Aorta (tissue), 5 donors: Measurements from ENCODE around the gene CD40. TPM values are rescaled to one million over a fixed set of nuclear protein-coding genes. Genes with fewer than 3 reads are reported as not detected.

Source experiments
- ATAC-seq: fragments of 200-7000 bp; cut with Tn5 transposase; one replicate; pipeline ENCODE4 v1.9.1; 2022; ENCODE audit warnings: moderate library complexity; ENCODE audit not compliant: low FRiP score
- DNase-seq, 2 donors: peaks; one replicate each; pipeline ENCODE4 v3.0.0-alpha.2; 2020
- H3K27ac ChIP-seq, 2 donors: one replicate each; pipeline ENCODE4 v1.5.1; 2013; ENCODE audit warnings: low read length in 2 of 2, mild to moderate bottlenecking in 2 of 2, moderate library complexity in 2 of 2, control low read depth in 1 of 2, inconsistent platforms in 1 of 2, low read depth in 1 of 2
- H3K27me3 ChIP-seq, 2 donors: one replicate each; pipeline ENCODE4 v1.6.1; 2013; ENCODE audit warnings: control low read depth in 1 of 2, low read length in 1 of 2, mild to moderate bottlenecking in 1 of 2, moderate library complexity in 1 of 2; ENCODE audit not compliant: insufficient read depth in 2 of 2, control insufficient read depth in 1 of 2
- H3K36me3 ChIP-seq, 2 donors: one replicate each; pipeline ENCODE4 v1.6.1; 2013; ENCODE audit warnings: control low read depth in 1 of 2, low read length in 1 of 2, mild to moderate bottlenecking in 1 of 2; ENCODE audit not compliant: insufficient read depth in 2 of 2, control insufficient read depth in 1 of 2
- H3K4me1 ChIP-seq, 2 donors: one replicate each; pipeline ENCODE4 v1.6.1; 2013; ENCODE audit warnings: low read length in 2 of 2, control low read depth in 1 of 2, mild to moderate bottlenecking in 1 of 2, moderate library complexity in 1 of 2; ENCODE audit not compliant: insufficient read depth in 2 of 2, control insufficient read depth in 1 of 2
- H3K4me3 ChIP-seq, 2 donors: one replicate each; pipeline ENCODE4 v1.5.1; 2013; ENCODE audit warnings: low read length in 2 of 2, control low read depth in 1 of 2, mild to moderate bottlenecking in 1 of 2
- H3K9me3 ChIP-seq: one replicate; pipeline ENCODE4 v1.6.1; 2013; ENCODE audit warnings: mild to moderate bottlenecking, low read length; ENCODE audit not compliant: control insufficient read depth
- WGBS, 2 donors: extraction: QIAGEN DNeasy Blood & Tissue Kit; methylation state at CpG; one replicate each; pipeline ENCODE4 v1.1.7; 2013; 5-methylcytosine and 5-hydroxymethylcytosine counted together
- intact Hi-C, 2 donors: fragments of 100-400 bp; cut with DNase I; formaldehyde crosslinking; loops; one replicate each; pipeline versions ENCODE4 v1.14.2 to v1.15.0; 2022
- polyA plus RNA-seq, 2 donors: library from polyadenylated mRNA; stranded (reverse); fragments of 200-250 nt; gene quantifications; one replicate each; pipeline ENCODE4 v1.2.3, GENCODE V29; 2013
- total RNA-seq, 2 donors: library from RNA; stranded (reverse); fragmentation: NEBNext Ultra II Directional; extraction: Animal tissue kit (Norgen Biotek cat#: 25700); gene quantifications; one replicate each; pipeline ENCODE4 v1.2.1, GENCODE V29; 2021
- donor health status: healthy with polysubstance abuse.
- donor health status: Bipolar disorder and iron deficiency.
- donor health status: DM: no; HTN: no; CAD: no.
- donor health status: DM: no; HTN: no; CAD: no.
- donor health status: DM: yes; HTN: yes; CAD: no.

The CD40 gene
- total and polyA plus RNA-seq, 4 donors: 8.6 to 47.7 (median 28.5) TPM

- WGBS, 2 donors: 68 to 74% methylated on average over 7 of the region's 7 CpGs
- no peak for DNase-seq
These were observed 39.2 kb upstream of the CD40 start for GRCh38 chr20:46078954-46079353.

GRCh38 chr20:46081074-46081473 lies 37.0 kb upstream of the CD40 start:
- Histone ChIP-seq H3K36me3 (peaks cover 4 to 7% of the 10 kb centered on the region in 2 donors), H3K4me1 (peaks cover 4 to 5% of the 10 kb centered on the region in 2 donors), H3K4me3 (no peak overlapping the region), H3K27ac (no peak overlapping the region), H3K9me3 (no peaks in the 10 kb centered on the region), H3K27me3 (no peaks in the 10 kb centered on the region)
- 95 to 98% methylated on average over 1 of the region's 1 CpG for WGBS, 2 donors
- intact Hi-C loops: loop anchor here in 1 of 2 donors (10.0 kb wide), 1 partner anchor 286 kb away; the partner anchor contains the start of genes DNTTIP1 and WFDC3
- no peak for ATAC-seq
- DNase-seq: no peak

More at GRCh38 chr20:46078954-46079353, 39.2 kb upstream of the CD40 start:
- Histone ChIP-seq H3K27ac (no peak overlapping the region), H3K4me3 (no peak overlapping the region), H3K9me3 (no peaks in the 10 kb centered on the region), H3K4me1 (peaks cover 0 to 4% of the 10 kb centered on the region in 2 donors), H3K36me3 (peaks cover 16 to 21% of the 10 kb centered on the region in 2 donors), H3K27me3 (no peaks in the 10 kb centered on the region)
- intact Hi-C loops: no loop called here
- ATAC-seq: no peak

DNA sequence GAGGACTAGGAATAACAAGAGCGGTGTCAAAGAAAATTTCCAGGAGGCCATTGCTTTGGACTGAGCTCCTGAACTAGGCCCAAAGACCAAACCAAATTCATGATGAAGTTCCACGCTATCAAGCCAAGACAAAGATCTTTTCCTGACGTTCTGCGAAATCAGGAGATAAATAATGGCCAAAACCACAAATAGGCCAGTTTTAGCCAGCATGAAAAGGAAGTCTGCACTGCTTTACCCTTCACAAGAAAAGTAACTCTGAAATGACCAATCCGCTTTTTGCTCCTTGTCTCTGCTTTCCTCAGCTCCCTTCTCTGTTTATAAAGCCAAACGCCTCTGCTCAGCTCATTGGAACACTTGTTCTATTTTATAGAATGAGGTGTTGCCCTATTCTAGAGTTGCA lies 35.0 kb upstream of the CD40 start:
- Histone ChIP-seq H3K4me3 (no peak overlapping the region), H3K27me3 (no peaks in the 10 kb centered on the region), H3K27ac (no peak overlapping the region), H3K4me1 (peaks cover 4 to 7% of the 10 kb centered on the region in 2 donors), H3K36me3 (peaks cover 4 to 5% of the 10 kb centered on the region in 2 donors), H3K9me3 (no peaks in the 10 kb centered on the region)
- 7 to 10% methylated on average over 6 of the region's 6 CpGs for WGBS, 2 donors
- DNase-seq (no peak), ATAC-seq (no peak)
- intact Hi-C loops: loop anchor here in 1 of 2 donors (10.0 kb wide), 1 partner anchor 288 kb away; the partner anchor contains the start of genes DNTTIP1 and WFDC3

GRCh38 chr20:46083531-46084061 lies 34.5 kb upstream of the CD40 start:
- DNase-seq: no peak
- no peak for ATAC-seq
- Histone ChIP-seq H3K4me3 (no peak overlapping the region), H3K4me1 (peaks cover 4 to 9% of the 10 kb centered on the region in 2 donors), H3K9me3 (no peaks in the 10 kb centered on the region), H3K27ac (no peak overlapping the region), H3K36me3 (peaks cover 4% of the 10 kb centered on the region in 2 donors), H3K27me3 (no peaks in the 10 kb centered on the region)
- WGBS, 2 donors: 88 to 91% methylated on average over 1 of the region's 1 CpG
- intact Hi-C loops: loop anchor here in 1 of 2 donors (10.0 kb wide), 1 partner anchor 289 kb away; the partner anchor contains the start of genes DNTTIP1 and WFDC3

DNA sequence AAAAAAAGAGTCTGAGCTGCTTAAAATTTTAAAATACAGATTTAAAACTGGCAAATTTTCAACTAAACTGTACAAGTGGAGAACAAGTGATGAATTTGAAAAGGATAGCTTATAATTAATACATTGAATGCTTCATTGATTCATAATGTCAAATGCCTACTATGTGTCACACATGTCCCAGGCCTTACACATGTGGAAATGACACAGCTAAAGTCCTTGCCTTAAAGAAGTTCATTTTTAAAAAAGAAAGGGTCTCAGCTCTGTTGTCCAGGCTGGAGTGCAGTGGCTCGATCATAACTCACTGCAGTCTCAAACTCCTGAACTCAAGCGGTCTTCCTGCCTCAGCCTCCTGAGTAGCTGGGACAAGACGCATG lies 33.3 kb upstream of the CD40 start:
- intact Hi-C loops: loop anchor here (5.0 to 10.0 kb wide), 2 partner anchors 112 to 290 kb away; partner anchors contain the start of genes DNTTIP1 (in 1 of the 2), WFDC3 (in 1 of the 2) and ZNF335 (in 1 of the 2)
- DNase-seq (no peak), ATAC-seq (no peak)
- WGBS, 2 donors: 73 to 82% methylated on average over 3 of the region's 3 CpGs
- no peaks in the 10 kb centered on the region for H3K9me3 ChIP-seq
- no peak overlapping the region for H3K27ac ChIP-seq
- no peak overlapping the region for H3K4me3 ChIP-seq
- no peaks in the 10 kb centered on the region for H3K36me3 ChIP-seq
- peaks cover 4 to 9% of the 10 kb centered on the region in 2 donors for H3K4me1 ChIP-seq
- H3K27me3 ChIP-seq: no peaks in the 10 kb centered on the region

- 35 to 36% methylated on average over 4 of the region's 4 CpGs for WGBS, 2 donors
- H3K27ac ChIP-seq: no peak overlapping the region
- H3K4me1 ChIP-seq: peaks cover 4 to 9% of the 10 kb centered on the region in 2 donors
- H3K9me3 ChIP-seq: no peaks in the 10 kb centered on the region
- no peaks in the 10 kb centered on the region for H3K27me3 ChIP-seq
- H3K4me3 ChIP-seq: no peak overlapping the region
- DNase-seq: no peak
- ATAC-seq: no peak
- intact Hi-C loops: loop anchor here (5.0 to 10.0 kb wide), 2 partner anchors 113 to 291 kb away; partner anchors contain the start of genes DNTTIP1 (in 1 of the 2), WFDC3 (in 1 of the 2) and ZNF335 (in 1 of the 2)
- H3K36me3 ChIP-seq: no peaks in the 10 kb centered on the region
These were observed 32.8 kb upstream of the CD40 start for GRCh38 chr20:46085179-46085851.

- intact Hi-C loops: loop anchor here (5.0 to 10.0 kb wide), 2 partner anchors 115 to 292 kb away; partner anchors contain the start of genes DNTTIP1 (in 1 of the 2), WFDC3 (in 1 of the 2) and ZNF335 (in 1 of the 2)
These were observed 31.0 kb upstream of the CD40 start for GRCh38 chr20:46087161-46087560.

GRCh38 chr20:46088409-46089166 lies 29.5 kb upstream of the CD40 start:
- no peaks in the 10 kb centered on the region for H3K36me3 ChIP-seq
- ATAC-seq (no peak), DNase-seq (no peak)
- peaks cover 4 to 5% of the 10 kb centered on the region in 2 donors for H3K4me1 ChIP-seq
- H3K27me3 ChIP-seq: no peaks in the 10 kb centered on the region
- 1% methylated on average over 22 of the region's 22 CpGs for WGBS, 2 donors
- peak overlapping the region in 1 of 2 donors; percentile 91 for H3K27ac ChIP-seq
- H3K9me3 ChIP-seq: no peaks in the 10 kb centered on the region
- intact Hi-C loops: loop anchor here (2.0 to 10.0 kb wide), 3 partner anchors 116 to 318 kb away; partner anchors contain the start of genes DNTTIP1 (in 1 of the 2), ELMO2 (in 1 of the 2), WFDC3 (in 1 of the 2) and ZNF335 (in 1 of the 2)
- peak overlapping the region; percentile 73 to 78 for H3K4me3 ChIP-seq

More at GRCh38 chr20:46087161-46087560, 31.0 kb upstream of the CD40 start:
- Histone ChIP-seq H3K27ac (no peak overlapping the region), H3K4me3 (no peak overlapping the region), H3K27me3 (no peaks in the 10 kb centered on the region), H3K9me3 (no peaks in the 10 kb centered on the region), H3K36me3 (no peaks in the 10 kb centered on the region), H3K4me1 (peaks cover 4 to 9% of the 10 kb centered on the region in 2 donors)
- ATAC-seq (no peak), DNase-seq (no peak)
- whole genome bisulfite sequencing, 2 donors: 50 to 54% methylated on average over 8 of the region's 8 CpGs
